OCI-LY3 (cell line): ENCODE measurements around the gene GHR.

Source experiments
- CTCF ChIP-seq: fragments of 200-600, 300-600 bp; sonication (generic); IDR thresholded peaks from 2 replicates; pipeline ENCODE4 v1.5.1; 2014; ENCODE audit warnings: antibody characterized with exemption, low read length, low read depth
- EZH2phosphoT487 ChIP-seq: fragments of 200-600 bp; shearing (Covaris generic); IDR thresholded peaks from 2 replicates; pipeline ENCODE4 v1.6.1; 2018; ENCODE audit warnings: antibody characterized with exemption, mixed run types, low read depth

DNA sequence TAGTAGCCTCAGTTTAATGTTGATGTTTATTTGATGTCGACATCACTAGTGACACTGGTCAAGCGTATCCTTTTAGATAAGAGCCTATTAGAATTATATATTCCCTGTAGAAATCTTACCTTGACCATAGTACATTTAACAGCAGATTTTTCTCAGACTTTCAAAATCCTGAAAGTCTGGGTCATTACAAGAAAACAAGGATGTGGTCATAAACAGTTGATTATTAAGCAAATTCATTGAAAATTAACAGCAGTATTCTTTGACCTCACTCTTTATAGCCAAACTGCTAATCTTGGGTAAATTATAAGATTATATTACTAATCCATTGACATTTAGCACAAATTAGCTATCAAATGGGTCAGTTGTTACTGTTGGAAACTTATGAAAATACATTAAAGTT is 83.4 kb downstream of the GHR start:
- no peak for TF ChIP-seq CTCF
- TF ChIP-seq EZH2phosphoT487 = no peak
